ENCODE measurements around the gene IGSF21. TPM values are rescaled to one million over a fixed set of nuclear protein-coding genes. Genes with fewer than 3 reads are reported as not detected.

The IGSF21 gene
- total and polyA plus RNA-seq, 10 of the 15 experiments (the other 5 are each of a cell fraction or from before 2014, with no cell fraction given): 0.03 to 0.49 TPM; not detected in 8

DNA sequence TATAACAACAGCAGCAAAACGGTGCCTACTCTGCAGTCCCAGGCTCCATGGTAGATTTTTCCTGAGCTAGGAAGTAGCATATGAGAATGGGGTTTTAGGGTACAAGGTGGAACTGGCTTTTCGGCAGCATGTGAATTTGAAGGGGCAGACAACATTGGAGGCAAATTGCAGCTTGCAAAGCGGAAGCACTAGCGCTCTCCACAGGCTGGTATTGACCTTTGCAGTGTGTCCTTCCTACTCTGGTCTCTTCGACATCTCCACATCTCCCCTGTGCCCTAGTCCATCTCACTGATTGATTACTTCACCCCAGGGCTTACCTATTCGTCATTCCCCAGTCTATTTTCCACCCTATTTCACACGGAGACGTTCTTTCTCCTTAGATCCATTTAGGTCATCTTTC, 13.0 kb downstream of the IGSF21 start:
- no peak for DNase-seq (ENCODE audit: low read depth, low spot score)
- no peaks in the 10 kb centered on the region for H4K20me1 ChIP-seq (ENCODE audit: control insufficient read depth, insufficient read depth)
- ChIA-PET CTCF (interaction anchor here (0.9 kb wide), 1 partner anchor 20 kb away, joined by 3 read pairs; no protein-coding TSS in a partner anchor), RAD21 (ENCODE audit: unreplicated experiment) (no interaction called here), POLR2A (no interaction called here), SMC1A (ENCODE audit: uncharacterized antibody, unreplicated experiment) (interaction anchor here (1.1 kb wide), 1 partner anchor 462 kb away, joined by 3 read pairs; no protein-coding TSS in a partner anchor)
- H3K4me3 ChIP-seq: no peak overlapping the region
- H3K4me2 ChIP-seq (ENCODE audit: control insufficient read depth, insufficient read depth): no peak overlapping the region
- H3K36me3 ChIP-seq (ENCODE audit: control insufficient read depth in 2 of 2, insufficient read depth in 2 of 2, low read length in 1 of 2): no peaks in the 10 kb centered on the region
- 24% methylated on average over 8 of the region's 8 CpGs for WGBS (ENCODE audit: insufficient coverage, insufficient replicate concordance, low lambda C conversion rate, missing lambda C conversion rate)
- H3K79me2 ChIP-seq (ENCODE audit: control insufficient read depth, insufficient read depth, low read length): no peaks in the 10 kb centered on the region
- H2AFZ ChIP-seq (ENCODE audit: control insufficient read depth, low read depth, low read length): no peak overlapping the region
- no TSS peak for BruUV-seq (replicated peaks)
- H3K9me3 ChIP-seq (replicated peaks; ENCODE audit: control insufficient read depth, insufficient read depth, low read length): no peaks in the 10 kb centered on the region
- H3K27me3 ChIP-seq (replicated peaks in 1 of 2; ENCODE audit: control insufficient read depth in 2 of 2, insufficient read depth in 2 of 2, low read length in 1 of 2): peaks cover 0 to 2% of the 10 kb centered on the region in 2 experiments; a peak in 2 of 4 replicates
- in situ Hi-C loops (cut with MboI) (no loop called here), intact Hi-C loops (cut with micrococcal nuclease; ENCODE audit: unreplicated experiment) (no loop called here)
- H3K4me1 ChIP-seq (ENCODE audit: control insufficient read depth, insufficient read depth, low read length): no peaks in the 10 kb centered on the region
- H3K9ac ChIP-seq (ENCODE audit: control insufficient read depth, insufficient read depth, low read length): no peak overlapping the region
- no peak for ATAC-seq
- FAIRE-seq: no peak
- no peak overlapping the region for H3K27ac ChIP-seq (ENCODE audit: control insufficient read depth, insufficient read depth)
- TF ChIP-seq, protein P1, sequence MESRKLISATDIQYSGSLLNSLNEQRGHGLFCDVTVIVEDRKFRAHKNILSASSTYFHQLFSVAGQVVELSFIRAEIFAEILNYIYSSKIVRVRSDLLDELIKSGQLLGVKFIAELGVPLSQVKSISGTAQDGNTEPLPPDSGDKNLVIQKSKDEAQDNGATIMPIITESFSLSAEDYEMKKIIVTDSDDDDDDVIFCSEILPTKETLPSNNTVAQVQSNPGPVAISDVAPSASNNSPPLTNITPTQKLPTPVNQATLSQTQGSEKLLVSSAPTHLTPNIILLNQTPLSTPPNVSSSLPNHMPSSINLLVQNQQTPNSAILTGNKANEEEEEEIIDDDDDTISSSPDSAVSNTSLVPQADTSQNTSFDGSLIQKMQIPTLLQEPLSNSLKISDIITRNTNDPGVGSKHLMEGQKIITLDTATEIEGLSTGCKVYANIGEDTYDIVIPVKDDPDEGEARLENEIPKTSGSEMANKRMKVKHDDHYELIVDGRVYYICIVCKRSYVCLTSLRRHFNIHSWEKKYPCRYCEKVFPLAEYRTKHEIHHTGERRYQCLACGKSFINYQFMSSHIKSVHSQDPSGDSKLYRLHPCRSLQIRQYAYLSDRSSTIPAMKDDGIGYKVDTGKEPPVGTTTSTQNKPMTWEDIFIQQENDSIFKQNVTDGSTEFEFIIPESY (IDR thresholded peaks at IDR 0.05): no peak
- TF ChIP-seq CBX3 (IDR thresholded peaks at IDR 0.05; ENCODE audit: borderline replicate concordance, low read depth) (no peak), SP1 (IDR thresholded peaks at IDR 0.05; ENCODE audit: low read depth, low read length) (no peak), TBL1XR1 (IDR thresholded peaks at IDR 0.05; ENCODE audit: low read depth, low read length) (no peak), SPI1 (IDR thresholded peaks at IDR 0.05; ENCODE audit: borderline replicate concordance, insufficient read depth, low read depth, low read length) (no peak), BACH1 (IDR thresholded peaks at IDR 0.05; ENCODE audit: borderline replicate concordance) (no peak), HDGF (IDR thresholded peaks at IDR 0.05) (no peak), ATF7 (IDR thresholded peaks at IDR 0.05; ENCODE audit: low read depth) (no peak), NFXL1 (IDR thresholded peaks at IDR 0.05; ENCODE audit: borderline replicate concordance) (no peak), EZH2 (IDR thresholded peaks at IDR 0.05; ENCODE audit: borderline replicate concordance, control insufficient read depth, low read depth, low read length) (no peak), NR2C1 (IDR thresholded peaks at IDR 0.05) (no peak), ZZZ3 (IDR thresholded peaks at IDR 0.05; ENCODE audit: control insufficient read depth, insufficient read length, low read depth) (no peak), FOS (IDR thresholded peaks at IDR 0.05; ENCODE audit: borderline replicate concordance, extremely low read depth, insufficient read length) (no peak), RFX5 (IDR thresholded peaks at IDR 0.05; ENCODE audit: low read depth, low read length) (no peak), YBX1 (IDR thresholded peaks at IDR 0.05) (no peak), TAF1 (IDR thresholded peaks at IDR 0.05; ENCODE audit: borderline replicate concordance, low read depth, low read length) (no peak), SUPT20H (IDR thresholded peaks at IDR 0.05; ENCODE audit: borderline replicate concordance, control insufficient read depth, low read depth, low read length) (no peak)
- TF ChIP-seq, protein P2, sequence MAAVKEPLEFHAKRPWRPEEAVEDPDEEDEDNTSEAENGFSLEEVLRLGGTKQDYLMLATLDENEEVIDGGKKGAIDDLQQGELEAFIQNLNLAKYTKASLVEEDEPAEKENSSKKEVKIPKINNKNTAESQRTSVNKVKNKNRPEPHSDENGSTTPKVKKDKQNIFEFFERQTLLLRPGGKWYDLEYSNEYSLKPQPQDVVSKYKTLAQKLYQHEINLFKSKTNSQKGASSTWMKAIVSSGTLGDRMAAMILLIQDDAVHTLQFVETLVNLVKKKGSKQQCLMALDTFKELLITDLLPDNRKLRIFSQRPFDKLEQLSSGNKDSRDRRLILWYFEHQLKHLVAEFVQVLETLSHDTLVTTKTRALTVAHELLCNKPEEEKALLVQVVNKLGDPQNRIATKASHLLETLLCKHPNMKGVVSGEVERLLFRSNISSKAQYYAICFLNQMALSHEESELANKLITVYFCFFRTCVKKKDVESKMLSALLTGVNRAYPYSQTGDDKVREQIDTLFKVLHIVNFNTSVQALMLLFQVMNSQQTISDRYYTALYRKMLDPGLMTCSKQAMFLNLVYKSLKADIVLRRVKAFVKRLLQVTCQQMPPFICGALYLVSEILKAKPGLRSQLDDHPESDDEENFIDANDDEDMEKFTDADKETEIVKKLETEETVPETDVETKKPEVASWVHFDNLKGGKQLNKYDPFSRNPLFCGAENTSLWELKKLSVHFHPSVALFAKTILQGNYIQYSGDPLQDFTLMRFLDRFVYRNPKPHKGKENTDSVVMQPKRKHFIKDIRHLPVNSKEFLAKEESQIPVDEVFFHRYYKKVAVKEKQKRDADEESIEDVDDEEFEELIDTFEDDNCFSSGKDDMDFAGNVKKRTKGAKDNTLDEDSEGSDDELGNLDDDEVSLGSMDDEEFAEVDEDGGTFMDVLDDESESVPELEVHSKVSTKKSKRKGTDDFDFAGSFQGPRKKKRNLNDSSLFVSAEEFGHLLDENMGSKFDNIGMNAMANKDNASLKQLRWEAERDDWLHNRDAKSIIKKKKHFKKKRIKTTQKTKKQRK (IDR thresholded peaks at IDR 0.05; ENCODE audit: low read depth, low read length): no peak
- TF ChIP-seq, protein P3, sequence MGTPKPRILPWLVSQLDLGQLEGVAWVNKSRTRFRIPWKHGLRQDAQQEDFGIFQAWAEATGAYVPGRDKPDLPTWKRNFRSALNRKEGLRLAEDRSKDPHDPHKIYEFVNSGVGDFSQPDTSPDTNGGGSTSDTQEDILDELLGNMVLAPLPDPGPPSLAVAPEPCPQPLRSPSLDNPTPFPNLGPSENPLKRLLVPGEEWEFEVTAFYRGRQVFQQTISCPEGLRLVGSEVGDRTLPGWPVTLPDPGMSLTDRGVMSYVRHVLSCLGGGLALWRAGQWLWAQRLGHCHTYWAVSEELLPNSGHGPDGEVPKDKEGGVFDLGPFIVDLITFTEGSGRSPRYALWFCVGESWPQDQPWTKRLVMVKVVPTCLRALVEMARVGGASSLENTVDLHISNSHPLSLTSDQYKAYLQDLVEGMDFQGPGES (IDR thresholded peaks at IDR 0.05): no peak

Data from GM12878 (cell line).